Vagina (tissue), 2 donors: ENCODE results near the gene CDY1.
"Not testable (repeated sequence)": the region's sequence is repeated elsewhere in the genome, so short reads cannot be mapped to it uniquely, and the experiment has no call there.

Experiments used
- CTCF ChIP-seq, 3 experiments: fragments of 450-650 bp in 2 of 3; fragments of 200-600 bp in 1 of 3; sonication (generic) in 1 of 3; IDR thresholded peaks; one replicate each; pipeline ENCODE4 v1.5.1; 2017 to 2019; ENCODE audit warnings: antibody characterized with exemption in 3 of 3, mild to moderate bottlenecking in 2 of 3, moderate library complexity in 2 of 3
- POLR2A ChIP-seq, 2 donors: fragments of 450-650 bp; IDR thresholded peaks; one replicate each; pipeline ENCODE4 v1.6.1; 2017; ENCODE audit warnings: antibody characterized with exemption in 2 of 2, mild to moderate bottlenecking in 2 of 2, moderate library complexity in 2 of 2
- POLR2AphosphoS5 ChIP-seq, 2 donors: sonication (generic); formaldehyde crosslinking; IDR thresholded peaks; one replicate each; pipeline ENCODE4 v1.9.0; 2017; ENCODE audit warnings: antibody characterized with exemption in 2 of 2, mild to moderate bottlenecking in 2 of 2, low read depth in 1 of 2; ENCODE audit not compliant: insufficient read depth in 1 of 2

GRCh38 chrY:25639852-25640251 lies 17.9 kb downstream of the CDY1 start:
- not testable (repeated sequence) for TF ChIP-seq CTCF (IDR thresholded peaks at IDR 0.05); POLR2A (IDR thresholded peaks at IDR 0.05); POLR2AphosphoS5 (IDR thresholded peaks at IDR 0.05; ENCODE audit: insufficient read depth in 1 of 2, low read depth in 1 of 2)
